Measurements from ENCODE around the gene HOXB9.
A peak's percentile ranks its signal among the peaks of the same experiment; 100 is the strongest.

The HOXB9 gene

GRCh38 chr17:48663134-48663924 lies 37.2 kb upstream of the HOXB9 start:
- no peak for TF ChIP-seq CREB5 (CRISPR knock-in tag; IDR thresholded peaks at IDR 0.05; ENCODE audit: low read depth)
- TF ChIP-seq PPARA (CRISPR knock-in tag; IDR thresholded peaks at IDR 0.05; ENCODE audit: borderline replicate concordance) = no peak
- TF ChIP-seq ZFP30 (CRISPR knock-in tag; IDR thresholded peaks at IDR 0.05) = no peak
- TF ChIP-seq ARNTL (CRISPR knock-in tag; IDR thresholded peaks at IDR 0.05; ENCODE audit: borderline replicate concordance, low read depth) = no peak
- no peak for TF ChIP-seq ZFP3 (CRISPR knock-in tag; IDR thresholded peaks at IDR 0.05)
- TF ChIP-seq SNAI2 (CRISPR knock-in tag; IDR thresholded peaks at IDR 0.05) = no peak
- no peak for TF ChIP-seq ESRRG (CRISPR knock-in tag; IDR thresholded peaks at IDR 0.05)
- TF ChIP-seq ZNF565 (CRISPR knock-in tag; conservative IDR thresholded peaks at IDR 0.05; ENCODE audit: low read depth) = no peak
- TF ChIP-seq PATZ1 (CRISPR knock-in tag; IDR thresholded peaks at IDR 0.05; ENCODE audit: borderline replicate concordance) = no peak
- TF ChIP-seq RARB (CRISPR knock-in tag; IDR thresholded peaks at IDR 0.05) = no peak
- TF ChIP-seq GLIS3 (CRISPR knock-in tag; IDR thresholded peaks at IDR 0.05) = no peak
- no peak for TF ChIP-seq ZNF70 (CRISPR knock-in tag; IDR thresholded peaks at IDR 0.05)
- no peak for TF ChIP-seq BACH2 (CRISPR knock-in tag; IDR thresholded peaks at IDR 0.05; ENCODE audit: borderline replicate concordance)
- no peak for TF ChIP-seq POU6F1 (CRISPR knock-in tag; IDR thresholded peaks at IDR 0.05; ENCODE audit: borderline replicate concordance, low read depth)
- no peak for TF ChIP-seq ZNF8 (CRISPR knock-in tag; IDR thresholded peaks at IDR 0.05)
- TF ChIP-seq OSR1 (CRISPR knock-in tag; IDR thresholded peaks at IDR 0.05) = no peak
- no peak for TF ChIP-seq ZC3H10 (CRISPR knock-in tag; IDR thresholded peaks at IDR 0.05)
- TF ChIP-seq TOX (CRISPR knock-in tag; IDR thresholded peaks at IDR 0.05; ENCODE audit: borderline replicate concordance) = no peak
- ATAC-seq = peak; percentile 78

- ATAC-seq = no peak
- TF ChIP-seq ZC3H10 (CRISPR knock-in tag; IDR thresholded peaks at IDR 0.05) = no peak
- TF ChIP-seq ESRRG (CRISPR knock-in tag; IDR thresholded peaks at IDR 0.05) = no peak
- no peak for TF ChIP-seq ZNF8 (CRISPR knock-in tag; IDR thresholded peaks at IDR 0.05)
- no peak for TF ChIP-seq ZFP30 (CRISPR knock-in tag; IDR thresholded peaks at IDR 0.05)
- TF ChIP-seq ZFP3 (CRISPR knock-in tag; IDR thresholded peaks at IDR 0.05) = no peak
- TF ChIP-seq RARB (CRISPR knock-in tag; IDR thresholded peaks at IDR 0.05) = no peak
- TF ChIP-seq CSRNP3 (CRISPR knock-in tag; IDR thresholded peaks at IDR 0.05) = no peak
- TF ChIP-seq OSR1 (CRISPR knock-in tag; IDR thresholded peaks at IDR 0.05) = no peak
- no peak for TF ChIP-seq ZNF70 (CRISPR knock-in tag; IDR thresholded peaks at IDR 0.05)
- TF ChIP-seq ARNTL (CRISPR knock-in tag; IDR thresholded peaks at IDR 0.05; ENCODE audit: borderline replicate concordance, low read depth) = no peak
- TF ChIP-seq CREB5 (CRISPR knock-in tag; IDR thresholded peaks at IDR 0.05; ENCODE audit: low read depth) = no peak
- TF ChIP-seq BACH2 (CRISPR knock-in tag; IDR thresholded peaks at IDR 0.05; ENCODE audit: borderline replicate concordance) = no peak
- no peak for TF ChIP-seq TOX (CRISPR knock-in tag; IDR thresholded peaks at IDR 0.05; ENCODE audit: borderline replicate concordance)
These were observed 29.8 kb upstream of the HOXB9 start for GRCh38 chr17:48655913-48656312.

- no peak for ATAC-seq
- no peak for TF ChIP-seq TCF4 (CRISPR knock-in tag; IDR thresholded peaks at IDR 0.05; ENCODE audit: borderline replicate concordance)
- no peak for TF ChIP-seq OSR1 (CRISPR knock-in tag; IDR thresholded peaks at IDR 0.05)
- TF ChIP-seq SNAI2 (CRISPR knock-in tag; IDR thresholded peaks at IDR 0.05) = no peak
- TF ChIP-seq ISL1 (CRISPR knock-in tag; IDR thresholded peaks at IDR 0.05) = no peak
- TF ChIP-seq TOX (CRISPR knock-in tag; IDR thresholded peaks at IDR 0.05; ENCODE audit: borderline replicate concordance) = no peak
- TF ChIP-seq ARNTL (CRISPR knock-in tag; IDR thresholded peaks at IDR 0.05; ENCODE audit: borderline replicate concordance, low read depth) = no peak
- no peak for TF ChIP-seq RARB (CRISPR knock-in tag; IDR thresholded peaks at IDR 0.05)
- no peak for TF ChIP-seq ZNF8 (CRISPR knock-in tag; IDR thresholded peaks at IDR 0.05)
- TF ChIP-seq BACH2 (CRISPR knock-in tag; IDR thresholded peaks at IDR 0.05; ENCODE audit: borderline replicate concordance) = no peak
- no peak for TF ChIP-seq ZC3H10 (CRISPR knock-in tag; IDR thresholded peaks at IDR 0.05)
- TF ChIP-seq ESRRG (CRISPR knock-in tag; IDR thresholded peaks at IDR 0.05) = no peak
- TF ChIP-seq ZFP3 (CRISPR knock-in tag; IDR thresholded peaks at IDR 0.05) = no peak
- TF ChIP-seq ZFP30 (CRISPR knock-in tag; IDR thresholded peaks at IDR 0.05) = no peak
- TF ChIP-seq CSDC2 (CRISPR knock-in tag; IDR thresholded peaks at IDR 0.05) = no peak
- TF ChIP-seq PPARA (CRISPR knock-in tag; IDR thresholded peaks at IDR 0.05; ENCODE audit: borderline replicate concordance) = no peak
- TF ChIP-seq GLIS3 (CRISPR knock-in tag; IDR thresholded peaks at IDR 0.05) = no peak
- TF ChIP-seq ZNF565 (CRISPR knock-in tag; conservative IDR thresholded peaks at IDR 0.05; ENCODE audit: low read depth) = no peak
- TF ChIP-seq CSRNP3 (CRISPR knock-in tag; IDR thresholded peaks at IDR 0.05) = no peak
- TF ChIP-seq POU6F1 (CRISPR knock-in tag; IDR thresholded peaks at IDR 0.05; ENCODE audit: borderline replicate concordance, low read depth) = no peak
These were observed 23.6 kb upstream of the HOXB9 start for GRCh38 chr17:48649741-48650140.

All from SK-N-SH treated with all-trans-retinoic acid at 6 μM for 48 hours (cell line).